K562 (cell line): ENCODE data around the gene ZBTB9. TPM values are rescaled to one million over a fixed set of nuclear protein-coding genes. Genes with fewer than 3 reads are reported as not detected.
A peak's percentile ranks its signal among the peaks of the same experiment; 100 is the strongest.

Experiments
- ARHGAP35 ChIP-seq: fragments of 450-650 bp; IDR thresholded peaks from 2 replicates; pipeline ENCODE4 v1.6.1; 2018; ENCODE audit not compliant: partially characterized antibody
- BRF2 ChIP-seq: IDR thresholded peaks from 3 replicates; pipeline ENCODE4 v1.6.1; 2011; ENCODE audit warnings: borderline replicate concordance, mild to moderate bottlenecking; ENCODE audit not compliant: insufficient read length, insufficient read depth
- CBX5 ChIP-seq: IDR thresholded peaks from 2 replicates; pipeline ENCODE4 v1.6.1; 2014; ENCODE audit warnings: low read depth, borderline replicate concordance
- CHAMP1 ChIP-seq: fragments of 450-650 bp; IDR thresholded peaks from 2 replicates; pipeline ENCODE4 v1.6.1; 2016; ENCODE audit warnings: mild to moderate bottlenecking
- CHD1 ChIP-seq: fragments of 200-600 bp; sonication (generic); IDR thresholded peaks from one replicate; pipeline ENCODE4 v1.6.1; 2012; ENCODE audit warnings: mild to moderate bottlenecking, moderate library complexity, low read length, inconsistent platforms
- CHD2 ChIP-seq: IDR thresholded peaks from 2 replicates; pipeline ENCODE4 v1.6.1; 2011; ENCODE audit warnings: low read depth, low read length
- CTCF ChIP-seq, 3 experiments: IDR thresholded peaks in 2 of 3; conservative IDR thresholded peaks in 1 of 3; 2 replicates each; pipeline ENCODE4 v1.5.1; 2011 to 2012; ENCODE audit warnings: low read length in 3 of 3, mild to moderate bottlenecking in 3 of 3, control low read depth in 2 of 3, improper control_type of control experiment in 1 of 3, inconsistent platforms in 1 of 3, low read depth in 1 of 3, mixed read lengths in 1 of 3, moderate library complexity in 1 of 3; ENCODE audit not compliant: insufficient read depth in 2 of 3
- DLX4 ChIP-seq: fragments of 250-450 bp; sonication (Bioruptor Pico); IDR thresholded peaks from 2 replicates; pipeline ENCODE4 v1.6.1; 2021; ENCODE audit warnings: mild to moderate bottlenecking
- DPF2 ChIP-seq: fragments of 450-650 bp; IDR thresholded peaks from 2 replicates; pipeline ENCODE4 v1.6.1; 2016
- ETV6 ChIP-seq, 3 experiments: fragments of 150-350 bp in 1 of 3; sonication (generic) in 1 of 3; formaldehyde crosslinking in 1 of 3; IDR thresholded peaks; 2 replicates each; pipeline versions ENCODE4 v1.6.1 to v1.8.0; 2014 to 2022; ENCODE audit warnings: borderline replicate concordance in 2 of 3, low read depth in 2 of 3, antibody characterized with exemption in 1 of 3, low read length in 1 of 3, mild to moderate bottlenecking in 1 of 3, missing genetic modification reagents in 1 of 3
- GTF2A2 ChIP-seq: IDR thresholded peaks from 2 replicates; pipeline ENCODE4 v1.6.1; 2016; ENCODE audit warnings: mild to moderate bottlenecking, missing genetic modification characterization, missing compliant biosample characterization
- MITF ChIP-seq: IDR thresholded peaks from 2 replicates; pipeline ENCODE4 v1.6.1; 2014; ENCODE audit warnings: antibody characterized with exemption
- NFIC ChIP-seq: fragments of 450-650 bp; IDR thresholded peaks from 2 replicates; pipeline ENCODE4 v1.6.1; 2017; ENCODE audit warnings: mild to moderate bottlenecking, inconsistent platforms
- NR2F6 ChIP-seq: fragments of 450-650 bp; formaldehyde crosslinking; IDR thresholded peaks from 2 replicates; pipeline ENCODE4 v1.4.0; 2020; ENCODE audit warnings: mild to moderate bottlenecking
- RBM17 ChIP-seq: fragments of 200-400 bp; formaldehyde crosslinking; IDR thresholded peaks from 2 replicates; pipeline ENCODE4 v1.6.1; 2017; ENCODE audit warnings: low read depth, mild to moderate bottlenecking, low read length, borderline replicate concordance
- RCOR1 ChIP-seq, 2 experiments: IDR thresholded peaks; 2 replicates each; pipeline ENCODE4 v1.6.1; 2012; ENCODE audit warnings: low read depth in 2 of 2, low read length in 2 of 2, borderline replicate concordance in 1 of 2, improper control_type of control experiment in 1 of 2
- SAFB ChIP-seq: fragments of 200-400 bp; formaldehyde crosslinking; IDR thresholded peaks from 2 replicates; pipeline ENCODE4 v1.6.1; 2017; ENCODE audit warnings: low read depth, low read length, borderline replicate concordance
- SP2 ChIP-seq: IDR thresholded peaks from 2 replicates; pipeline ENCODE4 v1.6.1; 2011; ENCODE audit warnings: mild to moderate bottlenecking, low read depth, low read length, moderate library complexity; ENCODE audit not compliant: poor library complexity, severe bottlenecking; ENCODE audit errors: extremely low read depth
- STAT5B ChIP-seq: fragments of 250-450 bp; sonication (Bioruptor Pico); IDR thresholded peaks from 2 replicates; pipeline ENCODE4 v1.8.0; 2021; ENCODE audit warnings: mild to moderate bottlenecking, inconsistent platforms
- ZNF316 ChIP-seq: fragments of 450-650 bp; IDR thresholded peaks from 2 replicates; pipeline ENCODE4 v1.6.1; 2016
- ZNF589 ChIP-seq: fragments of 200-800 bp; sonication (Bioruptor generic); IDR thresholded peaks from 2 replicates; pipeline ENCODE4 v1.6.1; 2016; ENCODE audit warnings: low read depth, missing genetic modification characterization, missing compliant biosample characterization
- polyA plus RNA-seq, 8 experiments: library from polyadenylated mRNA; depleted of rRNA in 4 of 8; stranded (reverse) in 5 of 8; unstranded in 3 of 8; fragments of >200 nt; fragmentation: Nextera tagmentation in 2 of 8; fragmentation: Illumina TruSeq in 1 of 8; extraction: Ambion mirVana in 2 of 8; extraction: Trizol in 1 of 8; gene quantifications; 2 replicates each; pipeline versions ENCODE4 v1.2.1 to v1.2.3, GENCODE V29; 2011 to 2014; ENCODE audit warnings: inconsistent platforms in 1 of 8, missing spikeins in 1 of 8
- total RNA-seq, 7 experiments: library from RNA; depleted of rRNA in 6 of 7; stranded (reverse); fragments of >200 nt in 6 of 7; fragmentation: Illumina TruSeq in 2 of 7; extraction: Trizol in 2 of 7; gene quantifications; 2 replicates each; pipeline versions ENCODE4 v1.2.1 to v1.2.3, GENCODE V29; 2011 to 2021; ENCODE audit warnings: low replicate concordance in 1 of 7

The ZBTB9 gene
- total and polyA plus RNA-seq, 9 of the 15 experiments (the other 6 are each of a cell fraction or from before 2014, with no cell fraction given) = 1.9 to 19.5 (median 10.4) TPM

- no peak for TF ChIP-seq RCOR1 (IDR thresholded peaks at IDR 0.05; ENCODE audit: borderline replicate concordance in 1 of 2, low read depth in 2 of 2, low read length in 2 of 2)
- no peak for TF ChIP-seq ZNF589 (CRISPR knock-in tag)
- no peak for TF ChIP-seq STAT5B
- no peak for TF ChIP-seq BRF2
- peak; percentile 90 for TF ChIP-seq CHD1
- no peak for TF ChIP-seq ARHGAP35
- no peak for TF ChIP-seq MITF
- no peak for TF ChIP-seq RBM17
- no peak for TF ChIP-seq ETV6 (IDR thresholded peaks at IDR 0.05; ENCODE audit: borderline replicate concordance in 1 of 2, low read depth in 2 of 2, low read length in 1 of 2)
- no peak for TF ChIP-seq ETV6 (CRISPR knock-in tag; IDR thresholded peaks at IDR 0.05; ENCODE audit: borderline replicate concordance)
- TF ChIP-seq DLX4 (CRISPR knock-in tag) = no peak
- TF ChIP-seq CHAMP1 = no peak
- no peak for TF ChIP-seq GTF2A2 (tag)
- no peak for TF ChIP-seq CHD2
- TF ChIP-seq SAFB = no peak
- no peak for TF ChIP-seq SP2
- TF ChIP-seq NFIC = 0 out of 2 replicates have a peak, but pooled peaks have one; percentile 2
- no peak for TF ChIP-seq NR2F6 (CRISPR knock-in tag)
- TF ChIP-seq ZNF316 = no peak
- peak; percentile 49; the same call in 1 of the 2 replicates for TF ChIP-seq DPF2
- no peak for TF ChIP-seq CTCF (IDR thresholded peaks at IDR 0.05 in 2 of 3, conservative IDR thresholded peaks at IDR 0.05 in 1 of 3; ENCODE audit: insufficient read depth in 2 of 3, low read depth in 1 of 3, low read length in 3 of 3)
- TF ChIP-seq CBX5 = no peak
Observed at GRCh38 chr6:33417128-33417902, 37.1 kb upstream of the ZBTB9 start (continued).
